GM12878 (cell line): Measurements from ENCODE around the gene CDH15. TPM values are rescaled to one million over a fixed set of nuclear protein-coding genes. Genes with fewer than 3 reads are reported as not detected.

Source experiments
- ATAC-seq: fragments of 200-7000 bp; cut with Tn5 transposase; 3 replicates; pipeline ENCODE4 v1.9.1; 2020; ENCODE audit warnings: mild to moderate bottlenecking, moderate library complexity
- BruUV-seq: library from RNA; stranded (reverse); fragments of 400-500 nt; replicated peaks from 2 replicates; lab custom pipeline; 2021; lab: Mats Ljungman, UMichigan
- CTCF ChIA-PET: fragments of 300-600 bp; sonication (Branson Sonifier 250); formaldehyde crosslinking; extraction: SDS; loops from one replicate; lab custom pipeline; 2021; ENCODE audit warnings: inconsistent platforms; lab: Yijun Ruan, JAX
- POLR2A ChIA-PET: fragments of 350-600 bp; formaldehyde crosslinking; extraction: SDS; loops from one replicate; lab custom pipeline; 2021; ENCODE audit warnings: inconsistent platforms; lab: Charles Lee
- RAD21 ChIA-PET: fragments of 300-600 bp; sonication (Branson Sonifier 250); formaldehyde crosslinking; loops from one replicate; lab custom pipeline; 2023; ENCODE audit warnings: antibody characterized with exemption; ENCODE audit not compliant: unreplicated experiment; lab: Charles Lee
- SMC1A ChIA-PET: fragments of 300-600 bp; sonication (Branson Sonifier 250); formaldehyde crosslinking; loops from one replicate; lab custom pipeline; 2023; ENCODE audit not compliant: unreplicated experiment, uncharacterized antibody; lab: Charles Lee
- DNase-seq: peaks from one replicate; pipeline ENCODE4 v3.0.0-alpha.2; 2011; ENCODE audit warnings: low read depth, low spot score
- FAIRE-seq: peaks from 3 replicates; lab custom pipeline; 2011; peaks lifted over from hg19 to GRCh38; lab: Jason Lieb, UNC
- H2AFZ ChIP-seq: 2 replicates; pipeline ENCODE4 v1.6.0; 2011; ENCODE audit warnings: low read depth, low read length, control low read depth; ENCODE audit not compliant: control insufficient read depth
- H3K27ac ChIP-seq: 2 replicates; pipeline ENCODE4 v1.5.1; 2011; ENCODE audit warnings: control low read depth; ENCODE audit not compliant: control insufficient read depth, insufficient read depth
- H3K27me3 ChIP-seq, 2 experiments: replicated peaks in 1 of 2; 2 replicates each; pipeline versions ENCODE4 v1.6.0 to v1.6.1; 2011; ENCODE audit warnings: low read length in 1 of 2; ENCODE audit not compliant: control insufficient read depth in 2 of 2, insufficient read depth in 2 of 2
- H3K36me3 ChIP-seq, 2 experiments: 2 replicates each; pipeline ENCODE4 v1.5.1; 2011; ENCODE audit warnings: low read length in 1 of 2; ENCODE audit not compliant: control insufficient read depth in 2 of 2, insufficient read depth in 2 of 2
- H3K4me1 ChIP-seq: 2 replicates; pipeline ENCODE4 v1.6.1; 2011; ENCODE audit warnings: mild to moderate bottlenecking, low read length, moderate library complexity, mixed read lengths; ENCODE audit not compliant: control insufficient read depth, insufficient read depth
- H3K4me2 ChIP-seq: 2 replicates; pipeline ENCODE4 v1.6.0; 2011; ENCODE audit warnings: control low read depth; ENCODE audit not compliant: control insufficient read depth, insufficient read depth
- H3K4me3 ChIP-seq: fragments of 200-600 bp; sonication (generic); 2 replicates; pipeline ENCODE4 v1.5.1; 2016
- H3K79me2 ChIP-seq: 2 replicates; pipeline ENCODE4 v1.6.0; 2011; ENCODE audit warnings: low read length; ENCODE audit not compliant: control insufficient read depth, insufficient read depth
- H3K9ac ChIP-seq: 2 replicates; pipeline ENCODE4 v1.8.0; 2011; ENCODE audit warnings: low read length, control low read depth, mixed read lengths; ENCODE audit not compliant: control insufficient read depth, insufficient read depth
- H3K9me3 ChIP-seq: replicated peaks from 3 replicates; pipeline ENCODE4 v1.5.1; 2011; ENCODE audit warnings: mild to moderate bottlenecking, low read length; ENCODE audit not compliant: control insufficient read depth, insufficient read depth
- H4K20me1 ChIP-seq: 2 replicates; pipeline ENCODE4 v1.6.0; 2011; ENCODE audit not compliant: control insufficient read depth, insufficient read depth
- ASH2L ChIP-seq: fragments of 300-600, 200-600 bp; sonication (generic); IDR thresholded peaks from 2 replicates; pipeline ENCODE4 v1.6.1; 2017; ENCODE audit warnings: low read depth, mild to moderate bottlenecking, borderline replicate concordance
- CBFB ChIP-seq: IDR thresholded peaks from 2 replicates; pipeline ENCODE4 v1.6.1; 2016; ENCODE audit warnings: antibody characterized with exemption, low read depth
- CHD2 ChIP-seq: IDR thresholded peaks from 2 replicates; pipeline ENCODE4 v1.6.1; 2011; ENCODE audit warnings: low read depth, low read length, improper control_type of control experiment, borderline replicate concordance
- CREB1 ChIP-seq: IDR thresholded peaks from 2 replicates; pipeline ENCODE4 v1.6.1; 2012; ENCODE audit warnings: low read depth, mild to moderate bottlenecking, inconsistent platforms
- HCFC1 ChIP-seq: fragments of 150-350 bp; IDR thresholded peaks from 2 replicates; pipeline ENCODE4 v1.6.1; 2014; ENCODE audit warnings: low read length
- IRF5 ChIP-seq: fragments of 450-650 bp; IDR thresholded peaks from 2 replicates; pipeline ENCODE4 v1.6.1; 2017; ENCODE audit warnings: borderline replicate concordance
- MTA2 ChIP-seq: fragments of 450-650 bp; IDR thresholded peaks from 2 replicates; pipeline ENCODE4 v1.6.1; 2016; ENCODE audit warnings: low read depth, mild to moderate bottlenecking, moderate library complexity
- NFIC ChIP-seq: IDR thresholded peaks from 2 replicates; pipeline ENCODE4 v1.6.1; 2012; ENCODE audit warnings: low read depth, mild to moderate bottlenecking, inconsistent platforms, low read length, moderate library complexity
- NR2C1 ChIP-seq: fragments of 450-650 bp; IDR thresholded peaks from 2 replicates; pipeline ENCODE4 v1.6.1; 2017; ENCODE audit warnings: antibody characterized with exemption, mild to moderate bottlenecking, moderate library complexity
- SMARCA5 ChIP-seq: fragments of 450-650 bp; IDR thresholded peaks from 2 replicates; pipeline ENCODE4 v1.6.1; 2017; ENCODE audit warnings: mild to moderate bottlenecking
- SREBF1 ChIP-seq: IDR thresholded peaks from 2 replicates; pipeline ENCODE4 v1.6.1; 2012; ENCODE audit warnings: mild to moderate bottlenecking, low read length
- ZZZ3 ChIP-seq: IDR thresholded peaks from 2 replicates; pipeline ENCODE4 v1.6.1; 2011; ENCODE audit warnings: low read depth; ENCODE audit not compliant: control insufficient read depth, insufficient read length
- WGBS: methylation state at CpG from one replicate; pipeline ENCODE4 v1.1.6; 2016; ENCODE audit warnings: low lambda C conversion rate; ENCODE audit not compliant: insufficient replicate concordance, insufficient coverage; ENCODE audit errors: missing lambda C conversion rate; 5-methylcytosine and 5-hydroxymethylcytosine counted together
- in situ Hi-C: fragments of 300-500 bp; cut with MboI; formaldehyde crosslinking; loops from 9 replicates; pipeline ENCODE4 v1.14.3; 2018; ENCODE audit warnings: mixed read lengths
- intact Hi-C: fragments of 100-400 bp; cut with micrococcal nuclease; formaldehyde crosslinking; loops from one replicate; pipeline ENCODE4 v1.14.2; 2022; ENCODE audit not compliant: unreplicated experiment
- polyA plus RNA-seq, 11 experiments: library from polyadenylated mRNA; depleted of rRNA in 4 of 11; unstranded in 6 of 11; stranded (reverse) in 5 of 11; fragments of >200 nt; fragmentation: Nextera tagmentation in 4 of 11; fragmentation: Illumina TruSeq in 1 of 11; extraction: Ambion mirVana in 4 of 11; extraction: Trizol in 1 of 11; gene quantifications; 1 replicate in 1 of 11; 2 replicates in 10 of 11; pipeline versions ENCODE4 v1.2.1 to v1.2.3, GENCODE V29; 2011 to 2016; ENCODE audit warnings: inconsistent platforms in 2 of 11, missing spikeins in 2 of 11, low read depth in 1 of 11
- total RNA-seq, 4 experiments: library from RNA; depleted of rRNA in 3 of 4; stranded (reverse); fragments of >200 nt in 3 of 4; fragmentation: Illumina TruSeq in 1 of 4; extraction: Trizol in 1 of 4; gene quantifications; 2 replicates each; pipeline versions ENCODE4 v1.2.1 to v1.2.3, GENCODE V29; 2013 to 2021
- TF ChIP-seq, protein P1 (sequence below): fragments of 450-650 bp; IDR thresholded peaks from 2 replicates; pipeline ENCODE4 v1.6.1; 2017; ENCODE audit warnings: antibody characterized with exemption, mild to moderate bottlenecking, moderate library complexity
- TF ChIP-seq, protein P2 (sequence below), 3 experiments: IDR thresholded peaks in 2 of 3; conservative IDR thresholded peaks in 1 of 3; 2 replicates each; pipeline ENCODE4 v1.5.1; 2011; ENCODE audit warnings: low read depth in 3 of 3, low read length in 3 of 3, mild to moderate bottlenecking in 3 of 3, control low read depth in 2 of 3, moderate library complexity in 2 of 3, inconsistent platforms in 1 of 3, mixed read lengths in 1 of 3; ENCODE audit not compliant: control insufficient read depth in 2 of 3, insufficient read depth in 1 of 3; ENCODE audit errors: extremely low read depth in 1 of 3
- TF ChIP-seq, protein P3 (sequence below): fragments of 450-650 bp; IDR thresholded peaks from 2 replicates; pipeline ENCODE4 v1.6.1; 2018; ENCODE audit warnings: mild to moderate bottlenecking, low read depth, moderate library complexity; ENCODE audit not compliant: partially characterized antibody

Gene CDH15
- total and polyA plus RNA-seq, 10 of the 15 experiments (the other 5 are each of a cell fraction or from before 2014, with no cell fraction given) = 0.02 to 0.06 TPM; not detected in 8

DNA sequence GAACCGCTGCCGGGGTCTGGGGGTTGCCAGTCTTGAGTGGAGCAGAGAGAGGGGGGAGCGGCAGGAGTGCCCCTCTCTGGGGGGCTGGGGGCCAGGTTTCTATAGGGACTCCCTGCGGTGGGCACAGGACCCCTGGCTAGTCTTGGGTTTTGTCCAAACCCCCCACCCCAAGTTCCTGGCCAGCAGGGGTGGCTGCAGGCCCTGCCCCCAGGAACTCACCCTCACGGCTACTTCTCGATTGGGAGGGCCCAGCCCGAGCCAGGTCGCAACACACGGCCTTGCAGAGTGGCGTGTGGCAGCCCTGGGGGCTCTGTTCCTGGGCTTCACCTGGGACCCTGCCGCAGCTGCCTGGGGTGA, 601 bp downstream of the CDH15 start:
- peaks cover 5% of the 10 kb centered on the region for H3K4me1 ChIP-seq
- in situ Hi-C loops = no loop called here
- ChIA-PET CTCF (no interaction called here), POLR2A (no interaction called here), RAD21 (no interaction called here), SMC1A (no interaction called here)
- H2AFZ ChIP-seq = no peak overlapping the region
- no TSS peak for BruUV-seq
- no peaks in the 10 kb centered on the region for H3K36me3 ChIP-seq
- H3K9me3 ChIP-seq = no peaks in the 10 kb centered on the region
- DNase-seq (no peak), ATAC-seq (no peak), FAIRE-seq (no peak)
- H3K4me2 ChIP-seq = no peak overlapping the region
- H3K27me3 ChIP-seq = peaks cover 0 to 8% of the 10 kb centered on the region in 2 experiments; a peak in 3 of 4 replicates
- 58% methylated on average over 11 of the region's 11 CpGs for WGBS
- no peak overlapping the region for H3K9ac ChIP-seq
- no peak overlapping the region for H3K27ac ChIP-seq
- intact Hi-C loops = loop anchor here (2.0 kb wide), 1 partner anchor 21 kb away; no protein-coding TSS in a partner anchor
- no peak overlapping the region for H3K4me3 ChIP-seq
- TF ChIP-seq NR2C1 (no peak), MTA2 (no peak), IRF5 (no peak), ASH2L (no peak), ZZZ3 (no peak), CBFB (no peak), SMARCA5 (no peak), SREBF1 (no peak), NFIC (no peak), CHD2 (no peak), CREB1 (no peak), HCFC1 (no peak)
- TF ChIP-seq, protein P1, sequence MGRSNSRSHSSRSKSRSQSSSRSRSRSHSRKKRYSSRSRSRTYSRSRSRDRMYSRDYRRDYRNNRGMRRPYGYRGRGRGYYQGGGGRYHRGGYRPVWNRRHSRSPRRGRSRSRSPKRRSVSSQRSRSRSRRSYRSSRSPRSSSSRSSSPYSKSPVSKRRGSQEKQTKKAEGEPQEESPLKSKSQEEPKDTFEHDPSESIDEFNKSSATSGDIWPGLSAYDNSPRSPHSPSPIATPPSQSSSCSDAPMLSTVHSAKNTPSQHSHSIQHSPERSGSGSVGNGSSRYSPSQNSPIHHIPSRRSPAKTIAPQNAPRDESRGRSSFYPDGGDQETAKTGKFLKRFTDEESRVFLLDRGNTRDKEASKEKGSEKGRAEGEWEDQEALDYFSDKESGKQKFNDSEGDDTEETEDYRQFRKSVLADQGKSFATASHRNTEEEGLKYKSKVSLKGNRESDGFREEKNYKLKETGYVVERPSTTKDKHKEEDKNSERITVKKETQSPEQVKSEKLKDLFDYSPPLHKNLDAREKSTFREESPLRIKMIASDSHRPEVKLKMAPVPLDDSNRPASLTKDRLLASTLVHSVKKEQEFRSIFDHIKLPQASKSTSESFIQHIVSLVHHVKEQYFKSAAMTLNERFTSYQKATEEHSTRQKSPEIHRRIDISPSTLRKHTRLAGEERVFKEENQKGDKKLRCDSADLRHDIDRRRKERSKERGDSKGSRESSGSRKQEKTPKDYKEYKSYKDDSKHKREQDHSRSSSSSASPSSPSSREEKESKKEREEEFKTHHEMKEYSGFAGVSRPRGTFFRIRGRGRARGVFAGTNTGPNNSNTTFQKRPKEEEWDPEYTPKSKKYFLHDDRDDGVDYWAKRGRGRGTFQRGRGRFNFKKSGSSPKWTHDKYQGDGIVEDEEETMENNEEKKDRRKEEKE = no peak
- TF ChIP-seq, protein P2, sequence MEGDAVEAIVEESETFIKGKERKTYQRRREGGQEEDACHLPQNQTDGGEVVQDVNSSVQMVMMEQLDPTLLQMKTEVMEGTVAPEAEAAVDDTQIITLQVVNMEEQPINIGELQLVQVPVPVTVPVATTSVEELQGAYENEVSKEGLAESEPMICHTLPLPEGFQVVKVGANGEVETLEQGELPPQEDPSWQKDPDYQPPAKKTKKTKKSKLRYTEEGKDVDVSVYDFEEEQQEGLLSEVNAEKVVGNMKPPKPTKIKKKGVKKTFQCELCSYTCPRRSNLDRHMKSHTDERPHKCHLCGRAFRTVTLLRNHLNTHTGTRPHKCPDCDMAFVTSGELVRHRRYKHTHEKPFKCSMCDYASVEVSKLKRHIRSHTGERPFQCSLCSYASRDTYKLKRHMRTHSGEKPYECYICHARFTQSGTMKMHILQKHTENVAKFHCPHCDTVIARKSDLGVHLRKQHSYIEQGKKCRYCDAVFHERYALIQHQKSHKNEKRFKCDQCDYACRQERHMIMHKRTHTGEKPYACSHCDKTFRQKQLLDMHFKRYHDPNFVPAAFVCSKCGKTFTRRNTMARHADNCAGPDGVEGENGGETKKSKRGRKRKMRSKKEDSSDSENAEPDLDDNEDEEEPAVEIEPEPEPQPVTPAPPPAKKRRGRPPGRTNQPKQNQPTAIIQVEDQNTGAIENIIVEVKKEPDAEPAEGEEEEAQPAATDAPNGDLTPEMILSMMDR (IDR thresholded peaks at IDR 0.05 in 2 of 3, conservative IDR thresholded peaks at IDR 0.05 in 1 of 3; ENCODE audit: control insufficient read depth in 2 of 3, extremely low read depth in 1 of 3, insufficient read depth in 1 of 3, low read depth in 3 of 3, low read length in 3 of 3) = no peak
- TF ChIP-seq, protein P3, sequence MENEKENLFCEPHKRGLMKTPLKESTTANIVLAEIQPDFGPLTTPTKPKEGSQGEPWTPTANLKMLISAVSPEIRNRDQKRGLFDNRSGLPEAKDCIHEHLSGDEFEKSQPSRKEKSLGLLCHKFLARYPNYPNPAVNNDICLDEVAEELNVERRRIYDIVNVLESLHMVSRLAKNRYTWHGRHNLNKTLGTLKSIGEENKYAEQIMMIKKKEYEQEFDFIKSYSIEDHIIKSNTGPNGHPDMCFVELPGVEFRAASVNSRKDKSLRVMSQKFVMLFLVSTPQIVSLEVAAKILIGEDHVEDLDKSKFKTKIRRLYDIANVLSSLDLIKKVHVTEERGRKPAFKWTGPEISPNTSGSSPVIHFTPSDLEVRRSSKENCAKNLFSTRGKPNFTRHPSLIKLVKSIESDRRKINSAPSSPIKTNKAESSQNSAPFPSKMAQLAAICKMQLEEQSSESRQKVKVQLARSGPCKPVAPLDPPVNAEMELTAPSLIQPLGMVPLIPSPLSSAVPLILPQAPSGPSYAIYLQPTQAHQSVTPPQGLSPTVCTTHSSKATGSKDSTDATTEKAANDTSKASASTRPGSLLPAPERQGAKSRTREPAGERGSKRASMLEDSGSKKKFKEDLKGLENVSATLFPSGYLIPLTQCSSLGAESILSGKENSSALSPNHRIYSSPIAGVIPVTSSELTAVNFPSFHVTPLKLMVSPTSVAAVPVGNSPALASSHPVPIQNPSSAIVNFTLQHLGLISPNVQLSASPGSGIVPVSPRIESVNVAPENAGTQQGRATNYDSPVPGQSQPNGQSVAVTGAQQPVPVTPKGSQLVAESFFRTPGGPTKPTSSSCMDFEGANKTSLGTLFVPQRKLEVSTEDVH = no peak
- TF ChIP-seq, all 136 proteins: peak for 0
- H4K20me1 ChIP-seq = no peaks in the 10 kb centered on the region; the same call in 1 of the 2 replicates
- no peaks in the 10 kb centered on the region for H3K79me2 ChIP-seq
